ENCODE measurements around the gene ETS2. TPM values are rescaled to one million over a fixed set of nuclear protein-coding genes. Genes with fewer than 3 reads are reported as not detected.

Gene ETS2
- total and polyA plus RNA-seq, 2 of the 8 experiments (the other 6 are each of a cell fraction or from before 2014, with no cell fraction given) = 11.0 to 45.1 TPM

- POLR2A ChIA-PET (ENCODE audit: partially characterized antibody) = interaction anchor here (0.6 to 1.1 kb wide), 4 partner anchors 12 to 418 kb away, joined by 3 to 4 read pairs (median 3); partner anchors contain the start of gene PSMG1
- H3K4me1 ChIP-seq (replicated peaks in 1 of 4; ENCODE audit: control insufficient read depth in 3 of 4, insufficient read depth in 4 of 4, low read length in 3 of 4) = peaks cover 19 to 39% (median 29%) of the 10 kb centered on the region in 4 experiments
- TF ChIP-seq KDM4A (IDR thresholded peaks at IDR 0.05; ENCODE audit: low read depth, low read length, severe bottlenecking) = no peak
These were observed 3.6 kb downstream of the ETS2 start for GRCh38 chr21:38809198-38809878.

More at GRCh38 chr21:38809198-38809878, 3.6 kb downstream of the ETS2 start:
- Histone ChIP-seq H3K56ac (replicated peaks; ENCODE audit: insufficient read length, low read depth, low read length) (no peak overlapping the region), H3K79me2 (ENCODE audit: control insufficient read depth in 1 of 2, insufficient read depth in 2 of 2, low read length in 2 of 2) (peaks cover 8 to 55% of the 10 kb centered on the region in 2 experiments; a peak in 3 of 4 replicates), H2AK5ac (ENCODE audit: low read depth, low read length) (no peak overlapping the region), H4K5ac (ENCODE audit: insufficient read length, low read depth, low read length) (no peak overlapping the region), H3K36me3 (ENCODE audit: control insufficient read depth in 2 of 4, insufficient read depth in 4 of 4, low read length in 3 of 4) (peaks cover 4 to 33% (median 12%) of the 10 kb centered on the region in 4 experiments), H3K4me3 (ENCODE audit: extremely low read depth in 1 of 4, insufficient read depth in 2 of 4, low read depth in 3 of 4, low read length in 4 of 4) (no peak overlapping the region), H3K27me3 (replicated peaks in 1 of 4; ENCODE audit: control insufficient read depth in 3 of 4, extremely low read depth in 1 of 4, insufficient read depth in 3 of 4, low read length in 3 of 4) (peaks cover 0 to 6% (median 3%) of the 10 kb centered on the region in 4 experiments; a peak in 3 of 7 replicates), H2BK12ac (ENCODE audit: low read depth, low read length) (no peak overlapping the region), H2BK120ac (replicated peaks; ENCODE audit: low read depth, low read length) (no peak overlapping the region), H2BK5ac (ENCODE audit: low read depth, low read length) (no peak overlapping the region), H4K8ac (ENCODE audit: extremely low read depth, insufficient read depth, low read length) (no peak overlapping the region), H2BK15ac (ENCODE audit: low read length) (peak overlapping the region; percentile 37; the same call in 1 of the 2 replicates), H3K4ac (replicated peaks; ENCODE audit: insufficient read length, low read depth, low read length) (no peak overlapping the region), H3K9me3 (ENCODE audit: insufficient read depth in 2 of 2, low read depth in 1 of 2, low read length in 1 of 2) (no peaks in the 10 kb centered on the region), H3K14ac (ENCODE audit: insufficient read length) (no peak overlapping the region), H3K79me1 (ENCODE audit: low read depth, low read length) (no peaks in the 10 kb centered on the region), H3K18ac (ENCODE audit: extremely low read depth, low read length) (no peak overlapping the region), H2BK20ac (ENCODE audit: low read length) (no peak overlapping the region), H4K20me1 (replicated peaks in 1 of 2; ENCODE audit: control insufficient read depth in 1 of 2, insufficient read depth in 2 of 2, low read length in 2 of 2) (peaks cover 0 to 3% of the 10 kb centered on the region in 2 experiments), H4K91ac (replicated peaks; ENCODE audit: insufficient read length, low read length) (no peak overlapping the region), H3K23ac (ENCODE audit: insufficient read length) (no peak overlapping the region), H3K27ac (ENCODE audit: low read depth, low read length) (peak overlapping the region; percentile 51; the same call in 1 of the 2 replicates), H3K23me2 (ENCODE audit: low read depth, low read length) (peaks cover 4% of the 10 kb centered on the region; the same call in 1 of the 2 replicates), H3K4me2 (ENCODE audit: insufficient read depth in 1 of 2, low read depth in 2 of 2, low read length in 2 of 2) (peak overlapping the region in 1 of 2 experiments; percentile 48; a peak in 1 of 4 replicates), H3K9ac (replicated peaks in 1 of 4; ENCODE audit: extremely low read depth in 1 of 4, low read depth in 3 of 4, low read length in 3 of 4) (no peak overlapping the region), H2AFZ (ENCODE audit: low read length) (no peak overlapping the region)
- DNase-seq (ENCODE audit: low read depth in 1 of 2, low spot score in 2 of 2) (peak in 1 of 2 experiments; percentile 37), FAIRE-seq (no peak)
- CTCF ChIA-PET (ENCODE audit: partially characterized antibody) = interaction anchor here (0.6 to 1.5 kb wide), 4 partner anchors 139 to 639 kb away, joined by 3 to 10 read pairs (median 4); no protein-coding TSS in a partner anchor
- 87% methylated on average over 2 of the region's 2 CpGs; no CpG with 5 or more reads in 1 of the 2 experiments for WGBS, 2 experiments (ENCODE audit: extremely low coverage in 1 of 2, insufficient coverage in 1 of 2, insufficient read length in 1 of 2, insufficient replicate concordance in 2 of 2, low coverage in 1 of 2, low lambda C conversion rate in 2 of 2, missing lambda C conversion rate in 1 of 2)
